GM12874 (cell line): ENCODE results near the gene COPS8.

Experiments
- CTCF ChIP-seq: IDR thresholded peaks from 2 replicates; pipeline ENCODE4 v1.5.1; 2011; ENCODE audit warnings: low read depth, mild to moderate bottlenecking, control low read depth, low read length, moderate library complexity; ENCODE audit not compliant: insufficient read depth

COPS8 gene

GRCh38 chr2:237096201-237096600 lies 10.5 kb downstream of the COPS8 start:
- TF ChIP-seq CTCF: no peak

GRCh38 chr2:237096911-237097310 lies 11.2 kb downstream of the COPS8 start:
- no peak for TF ChIP-seq CTCF

- no peak for TF ChIP-seq CTCF
Observed at GRCh38 chr2:237097326-237097910, 11.7 kb downstream of the COPS8 start.

- no peak for TF ChIP-seq CTCF
Observed at GRCh38 chr2:237097911-237098702, 12.4 kb downstream of the COPS8 start.

GRCh38 chr2:237099804-237100203 lies 14.1 kb downstream of the COPS8 start:
- no peak for TF ChIP-seq CTCF

GRCh38 chr2:237101118-237101979 lies 15.7 kb downstream of the COPS8 start:
- no peak for TF ChIP-seq CTCF

GRCh38 chr2:237102428-237102827 lies 16.7 kb downstream of the COPS8 start:
- no peak for TF ChIP-seq CTCF
